GM19463 (cell line): ENCODE measurements around the gene PHACTR1.

ENCODE experiments used
- ATAC-seq: cut with Tn5 transposase; IDR thresholded peaks from one replicate; pipeline ENCODE4 v1.9.1; 2021; ENCODE audit warnings: mild to moderate bottlenecking, moderate library complexity; ENCODE audit not compliant: unreplicated experiment

The PHACTR1 gene

DNA sequence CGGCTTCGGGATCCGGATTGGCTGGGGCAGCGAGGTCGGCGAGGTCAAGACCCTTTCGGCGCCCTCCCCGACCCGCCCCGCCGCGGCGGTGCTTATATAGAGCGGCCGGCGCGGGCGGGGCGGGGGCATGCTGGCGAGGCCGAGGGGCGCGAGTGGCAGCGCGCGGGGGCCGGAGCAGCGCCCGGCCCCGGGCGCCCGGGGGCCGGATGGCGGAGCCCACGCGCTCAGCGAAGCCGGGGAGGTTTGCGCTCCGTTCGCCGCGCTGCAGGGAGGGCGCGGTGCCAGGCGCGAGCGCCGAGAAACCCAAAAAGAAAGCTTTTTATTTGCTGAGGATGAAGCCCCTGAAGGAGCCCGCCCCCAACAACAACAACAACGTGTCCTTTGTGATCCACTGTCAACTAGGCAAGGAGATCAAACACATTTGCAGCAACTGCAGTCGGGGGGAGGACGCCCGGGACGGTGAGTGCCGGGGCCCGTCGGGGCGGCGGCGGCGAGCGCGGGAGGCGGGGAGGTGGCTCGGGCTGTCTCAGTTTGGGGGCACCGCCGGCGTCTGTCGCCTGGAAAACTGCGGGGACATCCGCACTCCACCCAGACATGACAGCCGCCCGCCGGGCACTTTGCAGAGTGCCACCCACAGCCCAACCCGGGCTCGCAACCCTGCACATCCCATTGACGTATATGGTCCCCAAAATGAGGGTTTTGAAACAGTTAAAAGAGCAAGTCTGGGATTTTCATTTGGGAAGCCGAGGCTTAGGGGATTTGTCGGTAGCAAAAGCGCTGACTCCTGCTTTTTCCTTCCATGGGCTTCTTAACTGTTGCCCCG, 297.3 kb downstream of the PHACTR1 start:
- no peak for ATAC-seq

GRCh38 chr6:13014504-13015378, 298.2 kb downstream of the PHACTR1 start:
- no peak for ATAC-seq

DNA sequence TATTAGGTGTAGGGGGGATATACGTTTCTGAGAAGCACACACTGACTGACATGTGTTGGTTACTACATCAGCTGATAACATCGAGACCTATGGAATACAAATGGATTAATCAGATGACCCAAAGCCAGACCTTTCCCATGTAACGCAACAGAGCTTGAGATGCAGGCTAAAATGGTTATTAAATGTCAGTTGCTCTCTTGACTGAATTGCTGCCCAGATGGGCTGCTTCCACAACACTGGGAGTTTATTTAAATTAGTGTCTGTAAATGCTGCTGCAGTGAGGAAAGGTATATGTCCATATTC, 298.8 kb downstream of the PHACTR1 start:
- ATAC-seq, result no peak

- no peak for ATAC-seq
Observed at GRCh38 chr6:13024616-13025015, 308.0 kb downstream of the PHACTR1 start.

DNA sequence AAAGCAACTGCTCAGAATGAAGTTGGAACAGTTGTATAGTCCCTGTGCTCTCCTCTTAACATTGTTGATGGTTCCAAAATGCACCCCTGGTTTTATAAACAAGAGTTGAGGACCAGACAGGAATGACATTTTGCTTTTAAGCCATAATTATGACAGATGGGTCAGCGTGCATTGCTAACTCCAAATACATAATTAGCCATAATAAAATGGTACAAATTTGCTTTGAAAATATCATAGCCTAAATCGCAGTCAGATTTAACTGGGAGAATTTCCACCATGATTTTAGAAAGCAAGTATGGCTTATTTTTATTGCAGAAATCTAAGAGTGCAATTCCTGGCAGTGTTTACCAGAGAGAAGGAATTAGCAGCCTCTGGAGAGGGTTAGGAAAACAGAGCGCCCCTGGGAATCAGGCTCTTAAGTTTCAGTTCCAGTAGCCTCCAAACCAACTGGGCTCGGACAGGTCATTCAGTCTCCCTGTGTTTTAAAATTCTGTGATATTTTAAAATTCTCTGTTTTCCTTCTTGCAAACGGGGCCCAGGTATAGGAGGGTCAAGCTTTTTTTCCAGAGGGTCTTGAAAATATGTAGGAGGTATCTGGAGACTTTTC, 309.4 kb downstream of the PHACTR1 start:
- no peak for ATAC-seq

GRCh38 chr6:13026557-13026956, 310.0 kb downstream of the PHACTR1 start:
- no peak for ATAC-seq

GRCh38 chr6:13027207-13027606, 310.6 kb downstream of the PHACTR1 start:
- no peak for ATAC-seq

DNA sequence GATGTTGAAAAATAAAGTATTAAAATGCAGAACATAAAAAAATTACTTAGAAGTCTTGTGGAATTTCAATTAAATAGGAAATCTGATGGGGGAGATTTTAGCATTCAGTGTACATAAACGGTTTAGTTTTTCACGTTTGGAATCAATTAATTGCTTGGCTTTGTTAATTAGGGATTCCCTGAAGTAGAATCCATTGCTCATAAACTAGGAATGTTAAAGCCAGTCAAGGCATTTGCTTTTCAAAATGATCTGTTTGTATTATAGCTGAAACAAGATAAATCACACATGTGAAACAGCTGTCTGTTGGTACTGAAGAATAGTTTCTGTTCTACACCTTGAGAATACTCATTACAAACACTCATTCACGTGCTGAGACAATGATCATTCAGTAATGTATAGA, 313.8 kb downstream of the PHACTR1 start:
- ATAC-seq, result no peak

- no peak for ATAC-seq
Observed at GRCh38 chr6:13032566-13032965, 316.0 kb downstream of the PHACTR1 start.

DNA sequence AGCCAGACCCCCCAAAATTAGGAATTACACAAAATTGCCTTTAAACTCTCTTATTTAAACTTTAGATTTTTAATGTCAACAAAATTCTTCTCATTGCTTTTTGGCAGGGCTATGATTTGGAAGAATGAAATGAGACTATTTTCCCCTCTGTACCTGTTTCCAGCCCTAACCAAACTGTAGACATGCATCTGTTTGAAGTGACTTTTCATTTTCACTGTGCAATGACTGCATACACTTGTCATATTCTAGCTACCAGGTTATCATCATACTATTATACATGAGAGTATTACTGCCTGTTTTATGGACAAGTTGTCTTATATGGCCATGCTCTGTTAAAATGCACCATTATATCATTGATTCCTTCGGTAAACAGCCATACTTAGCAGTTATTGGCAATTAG, 316.6 kb downstream of the PHACTR1 start:
- no peak for ATAC-seq

- ATAC-seq, result no peak
Observed at GRCh38 chr6:13034316-13034715, 317.7 kb downstream of the PHACTR1 start.

DNA sequence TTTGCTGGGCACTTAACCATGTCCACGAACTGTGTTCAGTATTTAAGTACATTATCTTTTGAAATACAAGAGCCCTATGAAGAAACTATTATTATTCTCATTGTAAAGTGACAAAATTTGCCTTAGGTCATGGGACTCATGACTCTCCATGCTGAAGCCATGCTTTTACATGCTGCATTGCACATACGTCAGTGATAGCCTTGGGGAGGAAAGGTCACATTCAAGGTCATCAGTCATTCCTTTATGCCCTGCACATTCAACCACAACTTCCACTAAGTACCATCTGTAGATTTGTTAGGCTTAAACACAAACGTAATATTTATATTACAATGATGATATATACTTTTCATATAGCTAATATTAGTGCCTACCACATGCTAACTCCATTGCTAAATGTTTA, 319.0 kb downstream of the PHACTR1 start:
- no peak for ATAC-seq

GRCh38 chr6:13038315-13038714, 321.7 kb downstream of the PHACTR1 start:
- no peak for ATAC-seq

DNA sequence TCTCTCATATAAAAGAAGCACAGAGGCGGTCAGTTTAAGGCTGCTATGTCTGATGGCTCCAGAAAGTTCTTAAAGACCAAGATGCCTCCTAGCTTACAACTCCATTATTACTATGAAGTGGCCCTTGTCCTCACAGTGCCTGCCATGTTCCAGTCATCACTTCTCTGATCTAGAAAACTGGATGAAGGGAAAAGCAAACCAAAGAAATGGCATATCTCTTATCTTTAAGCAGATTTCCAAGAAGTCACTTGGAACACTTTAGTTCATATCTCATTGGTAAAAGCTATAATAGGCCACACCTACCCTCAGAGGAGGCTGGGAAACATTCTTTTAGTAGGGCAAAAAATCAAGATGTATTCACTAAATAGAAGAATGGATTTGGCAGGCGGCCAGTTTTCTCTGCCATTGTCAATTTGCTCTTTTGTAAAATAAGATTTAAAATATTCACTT, 322.2 kb downstream of the PHACTR1 start:
- ATAC-seq, result no peak

DNA sequence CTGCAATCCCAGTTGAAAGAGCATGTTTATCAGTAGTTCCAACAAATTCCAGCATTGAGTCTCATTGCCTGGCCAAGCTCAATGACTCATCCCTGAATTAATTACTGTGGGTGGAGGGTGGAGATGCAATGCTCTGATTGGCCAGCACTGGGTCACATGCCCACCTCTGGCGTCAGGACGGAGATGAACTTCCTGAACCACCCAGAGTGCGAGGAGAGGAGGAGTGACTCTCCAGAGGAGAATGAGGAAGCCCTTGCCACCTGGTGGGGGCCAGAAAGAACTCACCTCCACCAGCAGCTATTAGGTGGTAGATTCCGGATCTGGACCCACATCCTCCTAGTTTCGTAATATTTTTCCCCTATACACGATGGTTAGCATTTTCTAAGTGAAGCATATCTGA, 327.8 kb downstream of the PHACTR1 start:
- ATAC-seq, result no peak

GRCh38 chr6:13044896-13045295, 328.3 kb downstream of the PHACTR1 start:
- ATAC-seq, result no peak

DNA sequence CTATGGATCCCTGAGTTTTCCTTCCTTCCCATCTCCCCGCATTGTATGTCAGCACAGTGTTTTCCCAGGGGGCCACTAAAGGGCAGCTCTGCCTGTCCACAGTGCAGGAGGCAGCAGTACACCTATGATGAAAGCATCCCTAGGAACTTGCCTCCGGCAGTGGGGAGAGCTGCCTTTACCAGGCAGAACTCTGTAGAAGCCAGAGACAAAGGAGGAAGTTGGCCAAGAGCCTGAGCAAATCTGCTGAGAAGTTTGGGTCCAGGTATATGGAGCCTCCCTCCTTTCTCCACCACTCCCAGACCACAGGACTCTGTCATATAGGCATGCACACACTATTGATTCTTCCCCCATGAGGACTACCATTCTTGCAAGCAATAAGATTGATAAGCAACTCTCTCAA, 329.1 kb downstream of the PHACTR1 start:
- no peak for ATAC-seq

DNA sequence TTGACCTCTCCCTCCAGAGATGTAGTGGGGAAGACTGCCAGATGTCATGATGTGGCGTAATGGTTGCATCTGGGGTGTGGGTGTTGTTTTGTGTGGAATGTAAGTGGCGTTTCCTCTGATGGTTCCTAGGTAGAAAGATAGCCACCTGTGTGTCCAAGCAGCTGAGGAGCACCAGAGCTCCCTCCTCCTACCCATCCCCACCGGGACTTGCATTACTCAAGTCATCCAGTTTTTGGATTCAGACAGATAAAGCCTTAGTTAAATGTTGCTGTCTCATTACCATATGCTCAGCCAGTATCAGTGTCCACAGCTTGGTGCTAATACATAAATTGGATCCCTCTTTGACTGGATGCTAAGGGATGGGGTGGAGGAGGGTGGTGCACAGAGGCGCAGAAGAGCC, 329.5 kb downstream of the PHACTR1 start:
- no peak for ATAC-seq

DNA sequence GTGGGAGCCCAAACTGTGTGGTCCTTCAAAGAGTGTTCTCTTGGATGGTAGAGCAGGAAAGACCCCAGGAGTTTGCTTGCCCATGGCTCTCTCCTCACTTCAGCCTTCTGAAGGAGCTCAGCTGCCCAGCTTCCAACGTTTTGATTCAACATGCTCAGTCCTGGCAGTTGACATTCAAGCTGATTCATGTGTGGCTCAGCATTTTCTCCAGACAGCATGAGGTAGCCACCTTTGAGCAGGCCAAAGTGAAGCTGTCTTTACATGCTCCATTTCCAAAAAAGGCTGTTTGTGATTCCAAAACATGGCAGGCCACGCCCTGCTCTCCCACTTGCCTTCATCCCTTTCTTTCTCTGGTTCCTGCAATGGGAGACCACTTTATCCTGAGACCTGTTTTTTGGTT, 331.5 kb downstream of the PHACTR1 start:
- ATAC-seq, result no peak

- no peak for ATAC-seq
Observed at GRCh38 chr6:13049666-13050254, 333.2 kb downstream of the PHACTR1 start.

DNA sequence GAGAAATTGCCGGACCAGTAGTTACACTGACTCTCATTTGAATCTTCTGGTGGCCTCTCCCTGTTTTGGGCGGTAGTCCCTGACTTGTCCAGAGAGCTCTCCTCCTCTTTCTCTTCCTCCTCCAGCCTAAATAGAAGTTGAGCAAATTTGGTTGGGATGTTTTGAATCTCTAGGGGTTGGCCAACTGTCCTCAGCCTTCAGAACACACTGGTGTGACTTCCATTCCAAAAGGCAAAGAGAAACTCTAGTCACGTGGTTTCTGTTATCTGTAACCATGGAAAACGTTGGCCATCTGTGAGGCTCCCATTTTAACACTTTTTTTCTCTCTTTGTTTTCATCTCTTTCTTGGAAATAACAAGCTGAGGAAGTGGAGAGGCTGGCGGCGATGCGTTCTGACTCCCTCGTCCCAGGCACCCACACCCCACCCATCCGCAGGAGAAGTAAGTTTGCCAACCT, 336.5 kb downstream of the PHACTR1 start:
- ATAC-seq, result no peak
